Lower lobe of right lung (tissue), 2 donors: ENCODE results near the gene C11orf42. TPM values are rescaled to one million over a fixed set of nuclear protein-coding genes. Genes with fewer than 3 reads are reported as not detected.
"Not testable (repeated sequence)": the region's sequence is repeated elsewhere in the genome, so short reads cannot be mapped to it uniquely, and the experiment has no call there.

Experiments
- ATAC-seq, 2 donors: fragments of 200-7000 bp; cut with Tn5 transposase; one replicate each; pipeline ENCODE4 v1.9.1; 2020 to 2022; ENCODE audit warnings: mild to moderate bottlenecking in 2 of 2, moderate library complexity in 2 of 2
- DNase-seq: peaks from one replicate; pipeline ENCODE4 v3.0.0-alpha.2; 2020
- H3K27ac ChIP-seq: fragments of 200-600 bp; one replicate; pipeline ENCODE4 v1.8.0; 2022
- H3K27me3 ChIP-seq: fragments of 200-600 bp; one replicate; pipeline ENCODE4 v1.8.0; 2022; ENCODE audit warnings: low read depth
- H3K36me3 ChIP-seq: fragments of 200-600 bp; one replicate; pipeline ENCODE4 v1.8.0; 2022; ENCODE audit warnings: mild to moderate bottlenecking
- H3K4me1 ChIP-seq: fragments of 200-600 bp; one replicate; pipeline ENCODE4 v1.8.0; 2022
- H3K4me3 ChIP-seq: fragments of 200-600 bp; one replicate; pipeline ENCODE4 v1.8.0; 2022; ENCODE audit warnings: mild to moderate bottlenecking
- H3K9me3 ChIP-seq: fragments of 200-600 bp; one replicate; pipeline ENCODE4 v1.8.0; 2022
- intact Hi-C: fragments of 100-400 bp; cut with DNase I; formaldehyde crosslinking; loops from one replicate; pipeline ENCODE4 v1.11.0; 2022
- total RNA-seq: library from RNA; stranded (reverse); fragmentation: NEBNext Ultra II Directional; extraction: Animal tissue kit (Norgen Biotek cat#: 25700); gene quantifications from one replicate; pipeline ENCODE4 v1.2.1, GENCODE V29; 2021
- TF ChIP-seq, protein P1 (sequence below): fragments of 200-600 bp; IDR thresholded peaks from one replicate; pipeline ENCODE4 v1.8.0; 2022; ENCODE audit warnings: antibody characterized with exemption, mild to moderate bottlenecking
- donor health status: DM: no; HTN: yes; CAD: no; lungs with severe emphysema.

C11orf42 gene
- total RNA-seq, 1 donor from 2014 or later, result not detected

DNA sequence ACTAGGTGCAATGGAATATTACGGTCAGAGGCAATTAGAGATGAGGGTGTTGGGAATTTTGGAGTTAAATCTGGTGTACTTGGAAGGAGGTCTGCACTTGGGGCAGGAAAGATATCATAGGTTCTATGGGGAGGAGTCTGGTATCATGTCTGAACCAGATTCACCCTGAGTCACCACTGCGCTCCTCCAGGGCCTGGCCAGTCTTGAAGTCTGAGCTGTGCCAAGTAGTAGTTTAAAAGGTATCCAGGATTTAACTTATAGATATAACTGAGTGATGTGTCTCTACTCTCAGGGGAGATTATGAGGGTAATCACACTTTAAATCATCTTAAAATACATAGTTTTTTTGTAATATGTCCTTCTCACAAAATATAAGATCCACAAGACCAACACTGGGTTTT lies 40.2 kb downstream of the C11orf42 start:
- Histone ChIP-seq H3K27me3 (no peaks in the 10 kb centered on the region), H3K4me1 (no peaks in the 10 kb centered on the region)

DNA sequence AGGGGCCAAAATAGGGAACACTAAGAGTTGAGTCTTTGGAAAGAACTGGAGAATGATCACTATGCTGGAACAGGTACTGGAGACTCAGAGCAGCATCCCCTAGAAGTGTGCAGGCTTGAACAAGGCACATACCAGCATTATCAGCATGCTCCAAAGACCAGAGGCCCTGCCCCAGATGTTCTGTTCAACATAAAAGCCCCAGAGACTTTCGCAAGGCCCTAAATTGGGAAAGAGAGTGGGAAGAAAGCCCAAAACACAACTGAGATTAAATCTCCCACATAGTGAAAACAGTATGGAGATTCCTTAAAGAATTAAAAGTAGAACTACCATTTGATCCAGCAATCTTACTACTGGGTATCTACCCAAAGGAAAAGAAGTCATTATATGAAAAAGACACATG lies 42.9 kb downstream of the C11orf42 start:
- no peak overlapping the region for H3K27ac ChIP-seq
- H3K27me3 ChIP-seq, result no peaks in the 10 kb centered on the region
- no peaks in the 10 kb centered on the region for H3K36me3 ChIP-seq
- ATAC-seq (no peak), DNase-seq (no peak)
- no peaks in the 10 kb centered on the region for H3K9me3 ChIP-seq
- intact Hi-C loops, result no loop called here
- TF ChIP-seq, protein P1, sequence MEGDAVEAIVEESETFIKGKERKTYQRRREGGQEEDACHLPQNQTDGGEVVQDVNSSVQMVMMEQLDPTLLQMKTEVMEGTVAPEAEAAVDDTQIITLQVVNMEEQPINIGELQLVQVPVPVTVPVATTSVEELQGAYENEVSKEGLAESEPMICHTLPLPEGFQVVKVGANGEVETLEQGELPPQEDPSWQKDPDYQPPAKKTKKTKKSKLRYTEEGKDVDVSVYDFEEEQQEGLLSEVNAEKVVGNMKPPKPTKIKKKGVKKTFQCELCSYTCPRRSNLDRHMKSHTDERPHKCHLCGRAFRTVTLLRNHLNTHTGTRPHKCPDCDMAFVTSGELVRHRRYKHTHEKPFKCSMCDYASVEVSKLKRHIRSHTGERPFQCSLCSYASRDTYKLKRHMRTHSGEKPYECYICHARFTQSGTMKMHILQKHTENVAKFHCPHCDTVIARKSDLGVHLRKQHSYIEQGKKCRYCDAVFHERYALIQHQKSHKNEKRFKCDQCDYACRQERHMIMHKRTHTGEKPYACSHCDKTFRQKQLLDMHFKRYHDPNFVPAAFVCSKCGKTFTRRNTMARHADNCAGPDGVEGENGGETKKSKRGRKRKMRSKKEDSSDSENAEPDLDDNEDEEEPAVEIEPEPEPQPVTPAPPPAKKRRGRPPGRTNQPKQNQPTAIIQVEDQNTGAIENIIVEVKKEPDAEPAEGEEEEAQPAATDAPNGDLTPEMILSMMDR, result no peak
- H3K4me1 ChIP-seq, result peaks cover 7% of the 10 kb centered on the region
- no peak overlapping the region for H3K4me3 ChIP-seq

More for the DNA sequence above, 40.2 kb downstream of the C11orf42 start:
- H3K9me3 ChIP-seq, result no peaks in the 10 kb centered on the region
- no peak for DNase-seq
- no peak overlapping the region for H3K27ac ChIP-seq
- no peaks in the 10 kb centered on the region for H3K36me3 ChIP-seq
- H3K4me3 ChIP-seq, result no peak overlapping the region
- intact Hi-C loops, result no loop called here
- ATAC-seq, result no peak
- TF ChIP-seq, protein P1, result no peak

DNA sequence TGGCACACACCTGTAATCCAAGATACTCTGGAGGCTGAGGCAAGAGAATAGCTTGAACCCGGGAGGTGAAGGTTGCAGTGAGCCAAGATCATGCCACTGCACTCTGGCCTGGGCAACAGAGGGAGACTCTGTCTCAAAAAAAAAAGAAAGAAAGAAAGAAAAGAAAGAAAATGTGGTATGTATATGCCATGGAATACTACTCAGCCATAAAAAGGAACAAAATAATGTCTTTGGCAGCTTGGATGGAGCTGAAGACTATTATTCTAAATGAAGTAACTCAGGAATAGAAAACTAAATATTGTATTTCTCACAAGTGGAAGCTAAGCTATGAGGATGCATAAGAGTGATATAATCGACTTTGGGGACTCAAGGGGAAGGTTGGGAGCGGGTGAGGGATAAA lies 43.5 kb downstream of the C11orf42 start:
- intact Hi-C loops, ATAC-seq: not testable (repeated sequence)

DNA sequence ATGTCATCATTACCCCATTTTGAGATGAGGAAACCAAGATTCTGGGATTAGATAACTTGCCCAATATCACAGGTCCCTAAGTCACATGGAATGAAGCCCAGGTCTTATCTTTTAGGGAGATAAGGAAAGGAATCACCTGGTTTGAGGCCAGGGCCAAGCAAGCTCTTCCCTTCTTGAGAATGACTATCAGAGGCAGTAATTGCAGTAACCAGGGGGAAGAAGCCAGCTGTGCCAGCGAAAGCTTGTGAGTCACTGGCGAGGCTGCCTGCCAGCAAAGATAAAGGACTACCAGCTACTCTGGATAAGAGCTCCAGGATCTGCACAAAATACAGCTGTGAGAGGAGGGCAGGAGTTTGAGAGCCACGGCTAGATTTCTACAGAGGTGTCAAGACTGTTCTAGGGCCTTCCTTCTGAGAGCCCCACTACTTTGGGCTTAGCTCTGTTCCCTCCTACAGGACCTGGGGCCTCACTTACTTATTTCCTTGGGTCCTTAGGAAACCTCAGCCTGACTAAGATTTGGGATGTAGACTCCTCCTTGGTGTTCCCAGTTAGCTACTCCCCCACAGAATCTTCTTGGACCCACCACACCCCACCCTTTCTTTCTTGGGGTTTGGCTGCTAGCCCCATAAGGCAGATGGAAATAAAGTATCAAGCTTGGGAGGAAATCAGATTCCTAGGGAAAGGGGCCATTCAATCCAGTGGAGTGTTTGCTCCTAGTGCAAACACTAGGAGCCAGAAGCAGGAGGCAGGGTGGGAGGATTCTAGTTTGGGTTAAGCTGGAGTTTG lies 44.6 kb downstream of the C11orf42 start:
- Histone ChIP-seq H3K36me3 (no peaks in the 10 kb centered on the region), H3K27me3 (no peaks in the 10 kb centered on the region), H3K4me1 (peaks cover 7% of the 10 kb centered on the region), H3K27ac (no peak overlapping the region), H3K4me3 (no peak overlapping the region), H3K9me3 (no peaks in the 10 kb centered on the region)
- intact Hi-C loops, result no loop called here
- DNase-seq, result no peak
- peak; percentile 35 to 41 for ATAC-seq
- TF ChIP-seq, protein P1, result no peak

More for the DNA sequence above, 43.5 kb downstream of the C11orf42 start:
- H3K27me3 ChIP-seq, H3K4me1 ChIP-seq, H3K27ac ChIP-seq, H3K9me3 ChIP-seq, H3K36me3 ChIP-seq, DNase-seq, H3K4me3 ChIP-seq: not testable (repeated sequence)

DNA sequence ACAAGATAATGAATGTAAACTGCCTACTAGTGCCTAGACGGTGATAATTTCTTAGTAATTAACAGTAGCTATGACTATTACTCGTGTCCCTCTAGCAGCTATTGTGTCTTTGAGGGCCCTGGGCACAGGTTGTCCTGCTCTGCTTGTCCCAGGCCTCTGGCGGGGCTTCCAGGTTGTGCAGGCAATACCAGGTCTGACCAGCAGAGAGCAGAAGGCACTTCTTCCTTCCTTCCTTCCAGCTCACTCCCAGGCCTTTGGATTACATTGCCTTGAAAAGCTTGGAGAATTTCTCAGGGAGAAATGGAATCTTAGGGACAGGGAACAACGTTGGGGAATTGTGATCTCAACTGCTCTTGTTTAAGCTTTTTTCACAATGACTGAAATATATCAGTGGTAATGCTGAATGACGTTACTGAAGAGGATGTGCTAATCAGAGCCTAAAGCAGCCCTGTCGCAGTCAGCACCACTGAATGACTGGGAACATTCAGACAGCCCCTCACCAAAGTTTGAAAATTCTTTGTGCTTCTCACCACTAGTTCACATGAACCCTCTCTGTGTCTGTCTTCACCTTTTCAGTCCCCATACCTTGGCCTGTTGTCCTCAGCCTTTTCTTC lies 45.9 kb downstream of the C11orf42 start:
- ATAC-seq (peak; percentile 94 to 97), DNase-seq (peak; percentile 80)
- intact Hi-C loops, result no loop called here
- H3K4me3 ChIP-seq, result no peak overlapping the region
- no peaks in the 10 kb centered on the region for H3K9me3 ChIP-seq
- no peaks in the 10 kb centered on the region for H3K36me3 ChIP-seq
- peaks cover 7% of the 10 kb centered on the region for H3K4me1 ChIP-seq
- H3K27me3 ChIP-seq, result peaks cover 6% of the 10 kb centered on the region
- H3K27ac ChIP-seq, result no peak overlapping the region
- TF ChIP-seq, protein P1, result peak; percentile 90

DNA sequence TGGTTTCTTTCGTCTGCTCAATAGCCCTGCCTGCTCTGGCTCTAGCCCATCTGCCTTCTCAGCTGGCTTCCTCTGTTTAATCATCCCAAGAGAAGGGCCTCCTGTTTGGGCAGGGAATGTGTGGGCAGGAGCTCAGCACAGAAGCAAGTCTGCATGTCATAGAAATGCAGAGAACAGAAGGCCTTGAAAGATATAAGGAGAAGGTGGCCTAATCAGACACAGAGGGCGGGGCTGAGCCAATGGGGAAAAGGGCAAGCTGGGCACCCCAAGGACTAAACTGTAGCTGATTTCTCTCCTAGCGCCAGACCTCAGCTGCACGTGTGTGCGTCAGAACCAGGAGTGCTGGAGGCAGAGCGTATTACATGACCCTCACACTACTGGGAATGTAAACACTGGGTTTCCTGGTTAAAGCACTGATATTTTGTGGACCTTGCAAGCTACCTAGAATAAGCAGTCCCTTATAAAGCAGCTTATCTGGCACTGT lies 46.7 kb downstream of the C11orf42 start:
- intact Hi-C loops, result no loop called here
- ATAC-seq (peak; percentile 48 to 61), DNase-seq (no peak)
- Histone ChIP-seq H3K9me3 (no peaks in the 10 kb centered on the region), H3K27ac (no peak overlapping the region), H3K4me1 (peaks cover 7% of the 10 kb centered on the region), H3K27me3 (peaks cover 13% of the 10 kb centered on the region), H3K36me3 (no peaks in the 10 kb centered on the region), H3K4me3 (no peak overlapping the region)
- TF ChIP-seq, protein P1, result no peak
